CD4-positive, alpha-beta memory T cell (primary cell): ENCODE data around the gene DPF3. TPM values are rescaled to one million over a fixed set of nuclear protein-coding genes. Genes with fewer than 3 reads are reported as not detected.

ENCODE experiments used
- CTCF ChIA-PET: fragments of 350-600 bp; sonication (Branson Sonifier 250); formaldehyde crosslinking; loops from one replicate; lab custom pipeline; 2021; ENCODE audit warnings: inconsistent platforms; ENCODE audit not compliant: partially characterized antibody; lab: Charles Lee
- POLR2A ChIA-PET: fragments of 350-600 bp; sonication (Branson Sonifier 250); formaldehyde crosslinking; loops from one replicate; lab custom pipeline; 2021; ENCODE audit not compliant: partially characterized antibody; lab: Charles Lee
- DNase-seq, 5 donors: peaks; one replicate each; pipeline versions ENCODE4 v3.0.0 to v3.0.0-alpha.2; 2020 to 2022; ENCODE audit warnings: mixed read lengths in 1 of 5
- H3K27ac ChIP-seq: one replicate; pipeline ENCODE4 v1.7.0; 2013; ENCODE audit warnings: low read depth, low read length
- H3K27me3 ChIP-seq: 2 replicates; pipeline ENCODE4 v1.7.0; 2013; ENCODE audit warnings: mild to moderate bottlenecking, low read length, moderate library complexity; ENCODE audit not compliant: insufficient read depth
- H3K36me3 ChIP-seq: 2 replicates; pipeline ENCODE4 v1.7.0; 2013; ENCODE audit warnings: mild to moderate bottlenecking, low read length, moderate library complexity; ENCODE audit not compliant: insufficient read depth
- H3K4me1 ChIP-seq: 2 replicates; pipeline ENCODE4 v1.7.0; 2013; ENCODE audit warnings: mild to moderate bottlenecking, low read length, moderate library complexity; ENCODE audit not compliant: insufficient read depth
- H3K4me3 ChIP-seq, 2 donors: one replicate each; pipeline ENCODE4 v1.7.0; 2013; ENCODE audit warnings: low read length in 2 of 2, mild to moderate bottlenecking in 1 of 2
- H3K9me3 ChIP-seq, 2 donors: one replicate each; pipeline ENCODE4 v1.7.0; 2013; ENCODE audit warnings: low read length in 2 of 2, control low read depth in 1 of 2; ENCODE audit not compliant: control insufficient read depth in 1 of 2
- H3K27ac Mint-ChIP-seq, 7 donors: one replicate each; pipeline ENCODE4 v1.8.0; 2020 to 2021; ENCODE audit warnings: mixed read lengths in 7 of 7, mild to moderate bottlenecking in 6 of 7, inconsistent platforms in 3 of 7, moderate library complexity in 3 of 7
- H3K27me3 Mint-ChIP-seq, 2 donors: one replicate each; pipeline ENCODE4 v1.8.0; 2020 to 2021; ENCODE audit warnings: mixed read lengths in 2 of 2
- H3K36me3 Mint-ChIP-seq, 2 donors: one replicate each; pipeline ENCODE4 v1.8.0; 2020 to 2021; ENCODE audit warnings: mixed read lengths in 2 of 2, inconsistent platforms in 1 of 2, mild to moderate bottlenecking in 1 of 2
- H3K4me1 Mint-ChIP-seq, 4 donors: one replicate each; pipeline ENCODE4 v1.8.0; 2020 to 2021; ENCODE audit warnings: mixed read lengths in 4 of 4, mild to moderate bottlenecking in 1 of 4
- H3K4me3 Mint-ChIP-seq, 8 donors: one replicate each; pipeline ENCODE4 v1.8.0; 2020 to 2021; ENCODE audit warnings: mixed read lengths in 8 of 8, mild to moderate bottlenecking in 7 of 8, moderate library complexity in 6 of 8, inconsistent platforms in 3 of 8
- H3K9me3 Mint-ChIP-seq, 8 donors: one replicate each; pipeline ENCODE4 v1.8.0; 2020 to 2021; ENCODE audit warnings: mixed read lengths in 8 of 8, mild to moderate bottlenecking in 5 of 8, inconsistent platforms in 3 of 8, moderate library complexity in 1 of 8
- intact Hi-C: fragments of 100-400 bp; cut with micrococcal nuclease; formaldehyde crosslinking; loops from one replicate; pipeline ENCODE4 v1.15.1; 2023
- polyA plus RNA-seq, 2 donors: library from polyadenylated mRNA; unstranded; fragments of 300-500 nt; fragmentation: Illumina TruSeq; gene quantifications; one replicate each; pipeline ENCODE4 v1.2.3, GENCODE V29; 2021
- total RNA-seq, 2 experiments: library from RNA; stranded (reverse); gene quantifications; one replicate each; pipeline ENCODE4 v1.2.3, GENCODE V29; 2021

The DPF3 gene
- total and polyA plus RNA-seq, 4 experiments from 2014 or later: 0.25 to 0.35 TPM; not detected in 2

DNA sequence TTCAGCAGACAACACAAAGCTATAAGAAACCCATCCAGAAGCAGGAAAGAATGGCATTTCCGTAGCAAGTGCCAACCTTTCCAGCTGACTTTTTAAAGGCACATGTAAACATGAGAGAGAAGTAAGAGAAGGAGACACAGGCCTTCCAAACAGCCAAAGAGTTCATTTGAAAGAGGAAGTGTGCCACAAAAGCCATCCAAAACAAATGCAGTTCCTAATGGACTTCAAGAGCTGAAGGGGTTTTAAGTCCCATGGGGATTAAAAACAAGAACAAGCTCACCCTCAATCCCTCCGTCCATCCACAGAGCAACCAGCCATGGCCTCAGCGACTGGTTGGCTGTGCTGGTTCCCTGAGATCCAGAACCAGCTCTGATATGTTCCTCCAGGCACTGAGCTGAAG is 4.5 kb upstream of the DPF3 start:
- no peak overlapping the region for H3K27ac ChIP-seq
- ChIA-PET POLR2A (no interaction called here), CTCF (interaction anchor here (0.7 to 2.4 kb wide), 5 partner anchors 16 to 386 kb away, joined by 3 to 15 read pairs (median 4); no protein-coding TSS in a partner anchor)
- H3K27me3 ChIP-seq: peaks cover 9% of the 10 kb centered on the region
- H3K27me3 Mint-ChIP-seq: peaks cover 18 to 22% of the 10 kb centered on the region in 2 donors
- peaks cover 6 to 18% (median 11%) of the 10 kb centered on the region in 4 donors for H3K4me1 Mint-ChIP-seq
- H3K9me3 ChIP-seq: no peaks in the 10 kb centered on the region
- no peak for DNase-seq
- no peaks in the 10 kb centered on the region for H3K36me3 ChIP-seq
- no peak overlapping the region for H3K4me3 Mint-ChIP-seq
- peaks cover 0 to 4% of the 10 kb centered on the region in 2 donors for H3K36me3 Mint-ChIP-seq
- H3K4me1 ChIP-seq: peaks cover 12% of the 10 kb centered on the region
- H3K27ac Mint-ChIP-seq: no peak overlapping the region
- intact Hi-C loops: loop anchor here (10.0 kb wide), 1 partner anchor 84 kb away; no protein-coding TSS in a partner anchor
- no peak overlapping the region for H3K4me3 ChIP-seq
- no peaks in the 10 kb centered on the region for H3K9me3 Mint-ChIP-seq

- ChIA-PET CTCF (interaction anchor here (1.0 to 7.6 kb wide), 7 partner anchors 9 to 379 kb away, joined by 3 to 67 read pairs (median 5); no protein-coding TSS in a partner anchor), POLR2A (interaction anchor here (0.6 to 2.5 kb wide), 4 partner anchors 31 to 378 kb away, joined by 3 to 9 read pairs (median 5); partner anchors contain the start of gene DCAF4)
- Mint-ChIP-seq H3K36me3 (peaks cover 0 to 10% of the 10 kb centered on the region in 2 donors), H3K4me3 (peak overlapping the region; percentile 88 to 99 (median 95)), H3K27me3 (peaks cover 26 to 39% of the 10 kb centered on the region in 2 donors), H3K4me1 (peaks cover 12 to 29% (median 22%) of the 10 kb centered on the region in 4 donors), H3K27ac (peak overlapping the region in 6 of 7 donors; percentile 38 to 91 (median 88)), H3K9me3 (no peaks in the 10 kb centered on the region)
- Histone ChIP-seq H3K27me3 (peaks cover 9% of the 10 kb centered on the region), H3K36me3 (no peaks in the 10 kb centered on the region), H3K4me1 (peaks cover 27% of the 10 kb centered on the region), H3K9me3 (no peaks in the 10 kb centered on the region), H3K4me3 (peak overlapping the region; percentile 78 to 79), H3K27ac (no peak overlapping the region)
- DNase-seq: peak in 3 of 5 donors; percentile 9 to 14 (median 13)
- intact Hi-C loops: loop anchor here (1.0 to 10.0 kb wide), 5 partner anchors 10 to 1572 kb away; partner anchors contain the start of genes DCAF4 and SIPA1L1
Measured at GRCh38 chr14:72894623-72895378, 900 bp upstream of the DPF3 start.

GRCh38 chr14:72894323-72894622 is 372 bp upstream of the DPF3 start:
- ChIA-PET CTCF (interaction anchor here (1.0 to 7.6 kb wide), 7 partner anchors 10 to 378 kb away, joined by 3 to 67 read pairs (median 5); no protein-coding TSS in a partner anchor), POLR2A (interaction anchor here (0.6 to 2.5 kb wide), 4 partner anchors 31 to 377 kb away, joined by 3 to 9 read pairs (median 5); partner anchors contain the start of gene DCAF4)
- H3K27ac ChIP-seq: no peak overlapping the region
- Mint-ChIP-seq H3K27ac (peak overlapping the region in 6 of 7 donors; percentile 78 to 91 (median 88)), H3K36me3 (peaks cover 0 to 10% of the 10 kb centered on the region in 2 donors), H3K4me3 (peak overlapping the region; percentile 88 to 99 (median 95)), H3K4me1 (peaks cover 12 to 29% (median 22%) of the 10 kb centered on the region in 4 donors), H3K9me3 (no peaks in the 10 kb centered on the region), H3K27me3 (peaks cover 26 to 39% of the 10 kb centered on the region in 2 donors)
- no peaks in the 10 kb centered on the region for H3K9me3 ChIP-seq
- no peaks in the 10 kb centered on the region for H3K36me3 ChIP-seq
- H3K4me3 ChIP-seq: peak overlapping the region; percentile 78 to 79
- H3K4me1 ChIP-seq: peaks cover 27% of the 10 kb centered on the region
- intact Hi-C loops: loop anchor here (1.0 to 10.0 kb wide), 5 partner anchors 11 to 1572 kb away; partner anchors contain the start of genes DCAF4 and SIPA1L1
- DNase-seq: no peak
- peaks cover 9% of the 10 kb centered on the region for H3K27me3 ChIP-seq

DNA sequence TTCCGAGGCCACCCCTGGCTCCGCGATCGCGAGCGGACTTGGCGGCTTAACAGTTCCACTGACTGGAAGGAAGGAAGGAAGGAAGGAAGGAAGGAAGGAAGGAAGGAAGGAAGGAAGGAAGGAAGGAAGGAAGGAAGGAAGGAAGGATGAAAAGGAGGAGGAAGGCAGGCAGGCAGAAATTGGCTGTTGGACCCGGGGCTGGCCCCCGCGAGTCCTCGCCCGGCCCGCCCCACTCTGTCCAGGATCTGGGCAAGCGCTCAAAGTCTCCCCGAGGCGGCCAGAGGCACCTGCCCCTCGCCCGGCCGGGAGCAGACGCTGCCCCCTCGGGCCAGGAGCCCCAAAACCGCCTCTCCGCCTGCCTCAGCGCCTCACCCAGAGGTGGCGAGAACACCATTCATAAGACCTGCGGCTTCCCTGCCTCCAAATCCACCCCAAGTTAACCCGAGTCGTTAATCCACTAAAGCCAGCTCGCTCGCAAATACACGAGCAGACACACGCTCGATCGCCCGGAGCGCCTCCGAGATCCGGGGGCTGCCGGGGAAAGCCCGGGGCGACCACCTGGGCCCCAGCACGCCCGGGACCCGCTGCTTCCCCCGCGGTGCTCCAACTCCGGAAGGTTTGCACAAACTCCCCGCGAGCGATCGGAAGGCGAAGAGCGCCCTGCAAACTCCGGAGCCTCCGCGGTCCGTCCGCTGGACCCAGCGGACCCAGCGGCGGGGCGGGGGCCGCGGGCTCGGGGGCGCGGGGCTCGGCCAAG is 844 bp downstream of the DPF3 start:
- H3K4me3 Mint-ChIP-seq: peak overlapping the region; percentile 88 to 99 (median 95)
- peak overlapping the region; percentile 33 for H3K27ac ChIP-seq
- peaks cover 0 to 10% of the 10 kb centered on the region in 2 donors for H3K36me3 Mint-ChIP-seq
- DNase-seq: peak in 4 of 5 donors; percentile 17 to 31 (median 24)
- POLR2A ChIA-PET: interaction anchor here (0.6 to 2.5 kb wide), 3 partner anchors 33 to 374 kb away, joined by 3 to 9 read pairs (median 6); partner anchors contain the start of gene DCAF4
- intact Hi-C loops: loop anchor here (5.0 to 10.0 kb wide), 3 partner anchors 78 to 1571 kb away; partner anchors contain the start of gene SIPA1L1
- peaks cover 12 to 29% (median 22%) of the 10 kb centered on the region in 4 donors for H3K4me1 Mint-ChIP-seq
- H3K36me3 ChIP-seq: no peaks in the 10 kb centered on the region
- peaks cover 27% of the 10 kb centered on the region for H3K4me1 ChIP-seq
- CTCF ChIA-PET: interaction anchor here (0.6 to 7.6 kb wide), 6 partner anchors 11 to 686 kb away, joined by 3 to 67 read pairs (median 4); no protein-coding TSS in a partner anchor
- H3K27me3 ChIP-seq: peaks cover 9% of the 10 kb centered on the region
- H3K4me3 ChIP-seq: peak overlapping the region; percentile 66 to 78
- no peaks in the 10 kb centered on the region for H3K9me3 ChIP-seq
- peak overlapping the region in 6 of 7 donors; percentile 57 to 94 (median 80) for H3K27ac Mint-ChIP-seq
- peaks cover 26 to 39% of the 10 kb centered on the region in 2 donors for H3K27me3 Mint-ChIP-seq
- no peaks in the 10 kb centered on the region for H3K9me3 Mint-ChIP-seq

DNA sequence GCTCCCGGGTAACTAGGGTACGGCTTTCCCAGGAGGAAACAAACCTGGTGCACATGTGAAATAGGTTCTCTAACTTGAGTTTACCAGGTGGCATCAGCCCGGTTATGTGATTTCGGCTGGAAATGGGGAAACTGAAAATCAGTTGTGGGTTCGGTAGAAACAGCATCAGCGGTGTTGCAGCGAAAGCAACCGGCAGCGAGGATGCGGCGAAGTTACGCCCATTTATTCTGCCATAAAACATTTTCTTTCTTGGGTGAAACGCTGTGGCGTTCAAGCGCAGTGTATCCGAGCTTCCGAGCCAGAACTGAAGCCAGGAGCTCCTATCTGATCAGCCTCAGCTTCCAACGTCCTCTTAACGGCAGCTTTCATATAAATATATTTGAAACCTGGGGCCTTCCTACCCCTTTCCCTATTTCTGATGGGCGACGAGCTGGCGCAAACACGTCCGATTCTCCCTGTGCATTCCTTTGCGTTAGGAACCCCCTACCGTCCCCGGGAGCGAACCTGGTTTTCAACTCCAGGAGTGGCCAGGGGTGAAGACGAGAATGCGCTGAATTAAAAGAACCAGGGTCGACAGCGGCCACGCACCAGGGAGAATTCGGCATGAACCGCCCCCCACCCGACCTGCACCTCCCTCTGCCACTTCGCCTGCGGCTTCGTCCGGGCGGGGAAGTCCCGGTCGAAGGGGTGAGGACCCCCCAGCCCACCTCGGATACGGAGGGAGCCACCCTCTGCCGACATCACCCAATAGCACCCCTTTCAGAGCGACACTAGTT is 1.6 kb downstream of the DPF3 start:
- intact Hi-C loops: loop anchor here (5.0 to 10.0 kb wide), 3 partner anchors 77 to 1570 kb away; partner anchors contain the start of gene SIPA1L1
- Histone ChIP-seq H3K27ac (no peak overlapping the region), H3K9me3 (no peaks in the 10 kb centered on the region), H3K27me3 (peaks cover 9% of the 10 kb centered on the region), H3K4me1 (peaks cover 27% of the 10 kb centered on the region), H3K4me3 (peak overlapping the region; percentile 66 to 78), H3K36me3 (no peaks in the 10 kb centered on the region)
- POLR2A ChIA-PET: interaction anchor here (1.3 kb wide), 1 partner anchor 166 kb away, joined by 3 read pairs; the partner anchor contains the start of gene RBM25
- Mint-ChIP-seq H3K9me3 (no peaks in the 10 kb centered on the region), H3K27me3 (peaks cover 24 to 38% of the 10 kb centered on the region in 2 donors), H3K4me1 (peaks cover 12 to 29% (median 22%) of the 10 kb centered on the region in 4 donors), H3K27ac (peak overlapping the region in 5 of 7 donors; percentile 67 to 94 (median 83)), H3K36me3 (peaks cover 0 to 10% of the 10 kb centered on the region in 2 donors), H3K4me3 (peak overlapping the region; percentile 88 to 99 (median 95))
- CTCF ChIA-PET: interaction anchor here (0.7 to 7.6 kb wide), 3 partner anchors 12 to 377 kb away, joined by 3 to 67 read pairs (median 4); no protein-coding TSS in a partner anchor
- peak in 4 of 5 donors; percentile 22 to 43 (median 33) for DNase-seq
